Measurements from ENCODE around the gene CBL. TPM values are rescaled to one million over a fixed set of nuclear protein-coding genes. Genes with fewer than 3 reads are reported as not detected.

The CBL gene
- total RNA-seq, 1 experiment from 2014 or later: 45.6 TPM

DNA sequence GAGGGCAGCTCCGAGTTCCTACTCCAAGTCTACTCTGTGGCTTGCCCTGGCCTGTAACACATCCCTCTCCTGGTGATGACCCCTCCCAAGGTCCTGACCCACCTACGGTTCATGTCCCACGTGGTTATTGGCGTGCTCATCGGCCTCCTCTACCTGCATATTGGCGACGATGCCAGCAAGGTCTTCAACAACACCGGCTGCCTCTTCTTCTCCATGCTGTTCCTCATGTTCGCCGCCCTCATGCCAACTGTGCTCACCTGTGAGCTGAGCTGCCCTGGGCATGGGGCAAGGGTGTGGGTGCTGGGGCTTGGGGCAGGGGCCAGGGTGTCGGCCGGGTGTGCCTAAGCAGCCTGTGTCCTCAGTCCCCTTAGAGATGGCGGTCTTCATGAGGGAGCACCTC is 47.7 kb upstream of the CBL start:
- no peak for ATAC-seq
- Mint-ChIP-seq H3K36me3 (no peaks in the 10 kb centered on the region), H3K27ac (no peak overlapping the region), H3K4me3 (no peak overlapping the region), H3K4me1 (peaks cover 12% of the 10 kb centered on the region), H3K9me3 (no peaks in the 10 kb centered on the region), H3K27me3 (ENCODE audit: low read depth) (no peaks in the 10 kb centered on the region; the same call in 1 of the 2 replicates)
- POLR2A ChIA-PET: no interaction called here
- no peak for DNase-seq (ENCODE audit: low spot score)
- no peak for TF ChIP-seq NR2C2 (CRISPR knock-in tag; IDR thresholded peaks at IDR 0.05)
- TF ChIP-seq SMAD3 (CRISPR knock-in tag; IDR thresholded peaks at IDR 0.05; ENCODE audit: borderline replicate concordance): no peak
- TF ChIP-seq, protein P1, sequence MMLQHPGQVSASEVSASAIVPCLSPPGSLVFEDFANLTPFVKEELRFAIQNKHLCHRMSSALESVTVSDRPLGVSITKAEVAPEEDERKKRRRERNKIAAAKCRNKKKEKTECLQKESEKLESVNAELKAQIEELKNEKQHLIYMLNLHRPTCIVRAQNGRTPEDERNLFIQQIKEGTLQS (CRISPR knock-in tag; conservative IDR thresholded peaks at IDR 0.05): no peak
- CTCF ChIA-PET: no interaction called here

DNA sequence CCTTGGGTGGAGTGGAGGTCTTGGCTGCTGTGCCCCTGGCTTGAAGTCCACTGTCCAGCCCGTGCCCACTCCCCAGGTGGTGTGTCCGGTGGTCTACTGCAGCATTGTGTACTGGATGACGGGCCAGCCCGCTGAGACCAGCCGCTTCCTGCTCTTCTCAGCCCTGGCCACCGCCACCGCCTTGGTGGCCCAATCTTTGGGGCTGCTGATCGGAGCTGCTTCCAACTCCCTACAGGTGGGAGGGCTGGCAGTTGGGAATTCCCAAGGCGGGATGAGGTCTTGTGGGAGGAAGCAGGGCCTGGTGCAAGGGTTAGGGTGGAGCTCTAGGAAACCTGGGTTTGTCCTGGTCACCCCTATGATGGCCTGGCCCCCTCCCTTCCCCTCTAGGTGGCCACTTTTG is 46.0 kb upstream of the CBL start:
- CTCF ChIA-PET: interaction anchor here (0.7 to 2.2 kb wide), 8 partner anchors 9 to 164 kb away, joined by 3 to 16 read pairs (median 4); partner anchors contain the start of gene CBL
- no peak for TF ChIP-seq GTF2I (CRISPR knock-in tag; conservative IDR thresholded peaks at IDR 0.05)
- TF ChIP-seq ZSCAN18 (CRISPR knock-in tag; IDR thresholded peaks at IDR 0.05): no peak
- H3K27ac Mint-ChIP-seq: no peak overlapping the region
- H3K36me3 Mint-ChIP-seq: no peaks in the 10 kb centered on the region
- ATAC-seq: no peak
- H3K4me1 Mint-ChIP-seq: peaks cover 12% of the 10 kb centered on the region
- no peaks in the 10 kb centered on the region for H3K9me3 Mint-ChIP-seq
- H3K4me3 Mint-ChIP-seq: no peak overlapping the region
- POLR2A ChIA-PET: no interaction called here
- no peaks in the 10 kb centered on the region; the same call in 1 of the 2 replicates for H3K27me3 Mint-ChIP-seq (ENCODE audit: low read depth)
- DNase-seq (ENCODE audit: low spot score): no peak

GRCh38 chr11:119161871-119162270 is 44.3 kb upstream of the CBL start:
- DNase-seq (ENCODE audit: low spot score) (no peak), ATAC-seq (no peak)
- no peak overlapping the region for H3K27ac Mint-ChIP-seq
- TF ChIP-seq CREB1 (CRISPR knock-in tag; IDR thresholded peaks at IDR 0.05) (no peak), FOXP4 (CRISPR knock-in tag; IDR thresholded peaks at IDR 0.05) (no peak), GRHL2 (CRISPR knock-in tag; IDR thresholded peaks at IDR 0.05; ENCODE audit: insufficient replicate concordance, severe bottlenecking) (no peak), HMGA2 (CRISPR knock-in tag; IDR thresholded peaks at IDR 0.05) (no peak), KAT7 (CRISPR knock-in tag; IDR thresholded peaks at IDR 0.05; ENCODE audit: borderline replicate concordance) (no peak), FOXJ3 (CRISPR knock-in tag; IDR thresholded peaks at IDR 0.05; ENCODE audit: borderline replicate concordance) (no peak), ZNF396 (CRISPR knock-in tag; IDR thresholded peaks at IDR 0.05; ENCODE audit: borderline replicate concordance) (no peak), NR3C1 (CRISPR knock-in tag; conservative IDR thresholded peaks at IDR 0.05; ENCODE audit: low read depth) (no peak), USF2 (CRISPR knock-in tag; IDR thresholded peaks at IDR 0.05) (no peak), TCF7 (CRISPR knock-in tag; IDR thresholded peaks at IDR 0.05; ENCODE audit: low read depth) (no peak)
- TF ChIP-seq, protein P2, sequence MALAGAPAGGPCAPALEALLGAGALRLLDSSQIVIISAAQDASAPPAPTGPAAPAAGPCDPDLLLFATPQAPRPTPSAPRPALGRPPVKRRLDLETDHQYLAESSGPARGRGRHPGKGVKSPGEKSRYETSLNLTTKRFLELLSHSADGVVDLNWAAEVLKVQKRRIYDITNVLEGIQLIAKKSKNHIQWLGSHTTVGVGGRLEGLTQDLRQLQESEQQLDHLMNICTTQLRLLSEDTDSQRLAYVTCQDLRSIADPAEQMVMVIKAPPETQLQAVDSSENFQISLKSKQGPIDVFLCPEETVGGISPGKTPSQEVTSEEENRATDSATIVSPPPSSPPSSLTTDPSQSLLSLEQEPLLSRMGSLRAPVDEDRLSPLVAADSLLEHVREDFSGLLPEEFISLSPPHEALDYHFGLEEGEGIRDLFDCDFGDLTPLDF (CRISPR knock-in tag; IDR thresholded peaks at IDR 0.05): no peak
- TF ChIP-seq, protein P3, sequence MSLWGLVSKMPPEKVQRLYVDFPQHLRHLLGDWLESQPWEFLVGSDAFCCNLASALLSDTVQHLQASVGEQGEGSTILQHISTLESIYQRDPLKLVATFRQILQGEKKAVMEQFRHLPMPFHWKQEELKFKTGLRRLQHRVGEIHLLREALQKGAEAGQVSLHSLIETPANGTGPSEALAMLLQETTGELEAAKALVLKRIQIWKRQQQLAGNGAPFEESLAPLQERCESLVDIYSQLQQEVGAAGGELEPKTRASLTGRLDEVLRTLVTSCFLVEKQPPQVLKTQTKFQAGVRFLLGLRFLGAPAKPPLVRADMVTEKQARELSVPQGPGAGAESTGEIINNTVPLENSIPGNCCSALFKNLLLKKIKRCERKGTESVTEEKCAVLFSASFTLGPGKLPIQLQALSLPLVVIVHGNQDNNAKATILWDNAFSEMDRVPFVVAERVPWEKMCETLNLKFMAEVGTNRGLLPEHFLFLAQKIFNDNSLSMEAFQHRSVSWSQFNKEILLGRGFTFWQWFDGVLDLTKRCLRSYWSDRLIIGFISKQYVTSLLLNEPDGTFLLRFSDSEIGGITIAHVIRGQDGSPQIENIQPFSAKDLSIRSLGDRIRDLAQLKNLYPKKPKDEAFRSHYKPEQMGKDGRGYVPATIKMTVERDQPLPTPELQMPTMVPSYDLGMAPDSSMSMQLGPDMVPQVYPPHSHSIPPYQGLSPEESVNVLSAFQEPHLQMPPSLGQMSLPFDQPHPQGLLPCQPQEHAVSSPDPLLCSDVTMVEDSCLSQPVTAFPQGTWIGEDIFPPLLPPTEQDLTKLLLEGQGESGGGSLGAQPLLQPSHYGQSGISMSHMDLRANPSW (CRISPR knock-in tag; conservative IDR thresholded peaks at IDR 0.05; ENCODE audit: low read depth): no peak
- CTCF ChIA-PET: no interaction called here
- H3K4me1 Mint-ChIP-seq: peaks cover 15% of the 10 kb centered on the region
- POLR2A ChIA-PET: no interaction called here
- H3K4me3 Mint-ChIP-seq: no peak overlapping the region
- no peaks in the 10 kb centered on the region for H3K9me3 Mint-ChIP-seq
- H3K36me3 Mint-ChIP-seq: no peaks in the 10 kb centered on the region
- no peaks in the 10 kb centered on the region; the same call in 1 of the 2 replicates for H3K27me3 Mint-ChIP-seq (ENCODE audit: low read depth)
